Astrocyte (in vitro differentiated cells and primary cell): ENCODE data around the gene ADAMTS9.

ENCODE experiments used
- EZH2 ChIP-seq: IDR thresholded peaks from 2 replicates; pipeline ENCODE4 v1.6.1; 2012; ENCODE audit warnings: mild to moderate bottlenecking, low read length, inconsistent platforms; ENCODE audit not compliant: insufficient read depth
- TF ChIP-seq, protein P1 (sequence below): IDR thresholded peaks from 2 replicates; pipeline ENCODE4 v1.5.1; 2011; ENCODE audit warnings: low read depth, mild to moderate bottlenecking, inconsistent platforms, low read length, moderate library complexity; ENCODE audit not compliant: insufficient read depth

DNA sequence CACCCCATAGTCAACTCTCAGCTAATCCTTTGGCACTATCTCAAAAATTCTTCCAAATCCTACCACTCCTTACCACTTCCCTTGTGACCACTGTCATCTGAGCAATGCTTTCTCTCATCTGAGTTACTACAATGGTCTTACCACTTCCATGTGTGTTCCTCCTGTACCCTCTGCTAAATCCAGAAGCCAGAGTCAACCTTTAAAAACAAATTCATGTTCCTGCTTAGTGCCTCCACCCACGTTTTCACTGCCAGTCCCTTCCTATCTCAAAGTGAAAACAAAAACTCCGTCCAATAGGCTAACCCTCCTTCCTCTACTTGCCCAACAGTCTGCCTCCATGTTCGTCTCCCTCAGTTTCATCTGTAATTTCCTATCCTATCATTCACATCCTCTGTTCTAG is 109.0 kb downstream of the ADAMTS9 start:
- TF ChIP-seq, protein P1, sequence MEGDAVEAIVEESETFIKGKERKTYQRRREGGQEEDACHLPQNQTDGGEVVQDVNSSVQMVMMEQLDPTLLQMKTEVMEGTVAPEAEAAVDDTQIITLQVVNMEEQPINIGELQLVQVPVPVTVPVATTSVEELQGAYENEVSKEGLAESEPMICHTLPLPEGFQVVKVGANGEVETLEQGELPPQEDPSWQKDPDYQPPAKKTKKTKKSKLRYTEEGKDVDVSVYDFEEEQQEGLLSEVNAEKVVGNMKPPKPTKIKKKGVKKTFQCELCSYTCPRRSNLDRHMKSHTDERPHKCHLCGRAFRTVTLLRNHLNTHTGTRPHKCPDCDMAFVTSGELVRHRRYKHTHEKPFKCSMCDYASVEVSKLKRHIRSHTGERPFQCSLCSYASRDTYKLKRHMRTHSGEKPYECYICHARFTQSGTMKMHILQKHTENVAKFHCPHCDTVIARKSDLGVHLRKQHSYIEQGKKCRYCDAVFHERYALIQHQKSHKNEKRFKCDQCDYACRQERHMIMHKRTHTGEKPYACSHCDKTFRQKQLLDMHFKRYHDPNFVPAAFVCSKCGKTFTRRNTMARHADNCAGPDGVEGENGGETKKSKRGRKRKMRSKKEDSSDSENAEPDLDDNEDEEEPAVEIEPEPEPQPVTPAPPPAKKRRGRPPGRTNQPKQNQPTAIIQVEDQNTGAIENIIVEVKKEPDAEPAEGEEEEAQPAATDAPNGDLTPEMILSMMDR: no peak
- TF ChIP-seq EZH2: no peak
